CD4-positive, alpha-beta T cell (primary cell): ENCODE measurements around the gene TMX1. TPM values are rescaled to one million over a fixed set of nuclear protein-coding genes. Genes with fewer than 3 reads are reported as not detected.

Experiments used
- ATAC-seq: fragments of 200-7000 bp; cut with Tn5 transposase; one replicate; pipeline ENCODE4 v1.10.0; 2022; ENCODE audit warnings: mild to moderate bottlenecking; ENCODE audit not compliant: poor library complexity
- CTCF ChIA-PET: fragments of 350-600 bp; sonication (Branson Sonifier 250); formaldehyde crosslinking; loops from one replicate; lab custom pipeline; 2021; ENCODE audit warnings: antibody characterized with exemption, inconsistent platforms; lab: Charles Lee
- POLR2A ChIA-PET: fragments of 350-600 bp; sonication (Branson Sonifier 250); formaldehyde crosslinking; loops from one replicate; lab custom pipeline; 2021; ENCODE audit warnings: antibody characterized with exemption, inconsistent platforms; lab: Charles Lee
- DNase-seq, 14 experiments: peaks; one replicate each; pipeline ENCODE4 v3.0.0-alpha.2; 2013 to 2020; ENCODE audit warnings: mixed read lengths in 2 of 14
- H3K27ac ChIP-seq, 2 donors: one replicate each; pipeline versions ENCODE4 v1.5.1 to v1.7.0; 2013; ENCODE audit warnings: low read length in 2 of 2, low read depth in 1 of 2, mild to moderate bottlenecking in 1 of 2
- H3K27me3 ChIP-seq, 2 experiments: 1 replicate in 1 of 2; 2 replicates in 1 of 2; pipeline versions ENCODE4 v1.6.1 to v1.7.0; 2013; ENCODE audit warnings: low read length in 2 of 2, control low read depth in 1 of 2, mild to moderate bottlenecking in 1 of 2, moderate library complexity in 1 of 2; ENCODE audit not compliant: insufficient read depth in 2 of 2, control insufficient read depth in 1 of 2
- H3K36me3 ChIP-seq: one replicate; pipeline ENCODE4 v1.6.1; 2013; ENCODE audit warnings: low read length, control low read depth; ENCODE audit not compliant: insufficient read depth
- H3K4me1 ChIP-seq: one replicate; pipeline ENCODE4 v1.6.1; 2013; ENCODE audit warnings: low read length, control low read depth; ENCODE audit not compliant: insufficient read depth
- H3K4me3 ChIP-seq: one replicate; pipeline ENCODE4 v1.5.1; 2013; ENCODE audit warnings: mild to moderate bottlenecking, low read length, moderate library complexity
- H3K9me3 ChIP-seq, 2 experiments: 1 replicate in 1 of 2; 2 replicates in 1 of 2; pipeline versions ENCODE4 v1.6.1 to v1.7.0; 2013; ENCODE audit warnings: low read length in 2 of 2, mild to moderate bottlenecking in 2 of 2, control low read depth in 1 of 2, moderate library complexity in 1 of 2; ENCODE audit not compliant: control insufficient read depth in 1 of 2, insufficient read depth in 1 of 2
- H3K27ac Mint-ChIP-seq: one replicate; pipeline ENCODE4 v1.8.0; 2020; ENCODE audit warnings: mixed read lengths
- H3K27me3 Mint-ChIP-seq: one replicate; pipeline ENCODE4 v1.8.0; 2021; ENCODE audit warnings: mixed read lengths
- H3K36me3 Mint-ChIP-seq: one replicate; pipeline ENCODE4 v1.8.0; 2021; ENCODE audit warnings: low read depth, mixed read lengths
- H3K4me1 Mint-ChIP-seq: one replicate; pipeline ENCODE4 v1.8.0; 2021; ENCODE audit warnings: low read depth, mixed read lengths
- H3K4me3 Mint-ChIP-seq: one replicate; pipeline ENCODE4 v1.8.0; 2020; ENCODE audit warnings: mild to moderate bottlenecking, mixed read lengths
- H3K9me3 Mint-ChIP-seq: one replicate; pipeline ENCODE4 v1.8.0; 2020; ENCODE audit warnings: mixed read lengths
- CTCF ChIP-seq: fragments of 200-600 bp; IDR thresholded peaks from one replicate; pipeline ENCODE4 v1.8.0; 2022; ENCODE audit warnings: antibody characterized with exemption, mild to moderate bottlenecking
- intact Hi-C, 2 experiments: fragments of 100-400 bp; cut with DNase I in 1 of 2; cut with micrococcal nuclease in 1 of 2; formaldehyde crosslinking; loops; one replicate each; pipeline versions ENCODE4 v1.15.1 to v1.9.0; 2023 to 2025; cut with DNase I, micrococcal nuclease
- total RNA-seq, 174 experiments: library from RNA in 2 of 174; stranded (reverse) in 2 of 174; gene quantifications; one replicate each; pipeline ENCODE4 v1.2.3 and lab custom pipeline; 2021 to 2026

The TMX1 gene
- total RNA-seq, 2 experiments from 2014 or later, result 9.5 to 11.0 TPM

DNA sequence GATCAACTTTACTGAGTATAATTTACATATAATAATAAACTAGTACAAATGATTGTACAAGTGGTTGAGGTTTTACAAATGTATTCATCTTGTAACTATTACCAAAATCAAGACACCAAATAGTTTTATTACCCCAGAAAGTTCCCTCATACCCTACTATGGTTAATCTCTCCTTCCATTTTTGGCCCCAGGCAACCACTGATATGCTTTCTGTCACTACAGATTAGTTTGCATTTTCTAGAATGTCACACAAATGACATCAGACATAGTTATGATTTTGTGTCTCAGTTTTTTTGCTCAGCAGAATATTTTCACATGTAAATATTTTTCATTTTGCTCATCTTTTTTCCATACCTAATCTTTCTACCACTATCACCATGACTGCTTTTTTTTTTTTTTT is 49.1 kb downstream of the TMX1 start:
- Histone ChIP-seq H3K27me3 (no peaks in the 10 kb centered on the region), H3K36me3 (no peaks in the 10 kb centered on the region), H3K4me1 (no peaks in the 10 kb centered on the region), H3K27ac (no peak overlapping the region), H3K4me3 (no peak overlapping the region), H3K9me3 (no peaks in the 10 kb centered on the region)
- POLR2A ChIA-PET, result no interaction called here
- Mint-ChIP-seq H3K9me3 (no peaks in the 10 kb centered on the region), H3K27me3 (no peaks in the 10 kb centered on the region), H3K36me3 (no peaks in the 10 kb centered on the region), H3K27ac (no peak overlapping the region), H3K4me1 (no peaks in the 10 kb centered on the region), H3K4me3 (no peak overlapping the region)
- CTCF ChIA-PET, result no interaction called here
- TF ChIP-seq CTCF, result no peak
- intact Hi-C loops, result no loop called here
- ATAC-seq (no peak), DNase-seq (no peak)

GRCh38 chr14:51290132-51290531 is 50.1 kb downstream of the TMX1 start:
- Histone ChIP-seq H3K27me3 (no peaks in the 10 kb centered on the region), H3K36me3 (no peaks in the 10 kb centered on the region), H3K4me1 (no peaks in the 10 kb centered on the region), H3K27ac (no peak overlapping the region), H3K9me3 (no peaks in the 10 kb centered on the region), H3K4me3 (no peak overlapping the region)
- ATAC-seq, result no peak
- no peak for DNase-seq
- CTCF ChIA-PET, result no interaction called here
- POLR2A ChIA-PET, result no interaction called here
- no peak overlapping the region for H3K27ac Mint-ChIP-seq
- H3K4me3 Mint-ChIP-seq, result no peak overlapping the region
- H3K36me3 Mint-ChIP-seq, result no peaks in the 10 kb centered on the region
- TF ChIP-seq CTCF, result no peak
- H3K9me3 Mint-ChIP-seq, result no peaks in the 10 kb centered on the region
- intact Hi-C loops, result no loop called here
- H3K4me1 Mint-ChIP-seq, result no peaks in the 10 kb centered on the region
- H3K27me3 Mint-ChIP-seq, result no peaks in the 10 kb centered on the region

DNA sequence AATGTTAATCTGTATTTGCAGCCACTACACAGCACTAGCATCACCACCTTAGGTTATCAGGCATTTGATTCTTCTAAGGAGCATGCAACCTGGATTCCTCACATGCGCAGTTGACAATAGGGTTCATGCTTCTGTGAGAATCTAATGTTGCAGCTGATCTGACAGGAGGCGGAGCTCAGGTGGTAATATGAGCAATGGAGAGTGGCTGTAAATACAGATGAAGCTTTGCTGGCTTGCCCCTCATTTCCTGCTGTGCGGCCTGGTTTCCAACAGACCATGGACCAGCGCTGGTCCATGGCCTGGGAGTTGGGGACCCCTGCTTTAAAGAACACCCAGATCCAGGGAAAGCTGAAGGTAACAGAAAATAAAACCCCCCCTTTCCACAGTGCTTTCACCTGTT is 51.0 kb downstream of the TMX1 start:
- ATAC-seq (no peak), DNase-seq (no peak)
- H3K27ac Mint-ChIP-seq, result no peak overlapping the region
- no peaks in the 10 kb centered on the region for H3K9me3 Mint-ChIP-seq
- no peaks in the 10 kb centered on the region for H3K9me3 ChIP-seq
- ChIA-PET POLR2A (no interaction called here), CTCF (no interaction called here)
- no peak for TF ChIP-seq CTCF
- no peak overlapping the region for H3K4me3 ChIP-seq
- no peaks in the 10 kb centered on the region for H3K36me3 ChIP-seq
- no peaks in the 10 kb centered on the region for H3K27me3 ChIP-seq
- no peaks in the 10 kb centered on the region for H3K36me3 Mint-ChIP-seq
- intact Hi-C loops, result no loop called here
- H3K27ac ChIP-seq, result no peak overlapping the region
- no peaks in the 10 kb centered on the region for H3K27me3 Mint-ChIP-seq
- no peak overlapping the region for H3K4me3 Mint-ChIP-seq
- no peaks in the 10 kb centered on the region for H3K4me1 ChIP-seq
- H3K4me1 Mint-ChIP-seq, result no peaks in the 10 kb centered on the region
